Measurements from ENCODE around the gene CDK5R2.

CDK5R2 gene

DNA sequence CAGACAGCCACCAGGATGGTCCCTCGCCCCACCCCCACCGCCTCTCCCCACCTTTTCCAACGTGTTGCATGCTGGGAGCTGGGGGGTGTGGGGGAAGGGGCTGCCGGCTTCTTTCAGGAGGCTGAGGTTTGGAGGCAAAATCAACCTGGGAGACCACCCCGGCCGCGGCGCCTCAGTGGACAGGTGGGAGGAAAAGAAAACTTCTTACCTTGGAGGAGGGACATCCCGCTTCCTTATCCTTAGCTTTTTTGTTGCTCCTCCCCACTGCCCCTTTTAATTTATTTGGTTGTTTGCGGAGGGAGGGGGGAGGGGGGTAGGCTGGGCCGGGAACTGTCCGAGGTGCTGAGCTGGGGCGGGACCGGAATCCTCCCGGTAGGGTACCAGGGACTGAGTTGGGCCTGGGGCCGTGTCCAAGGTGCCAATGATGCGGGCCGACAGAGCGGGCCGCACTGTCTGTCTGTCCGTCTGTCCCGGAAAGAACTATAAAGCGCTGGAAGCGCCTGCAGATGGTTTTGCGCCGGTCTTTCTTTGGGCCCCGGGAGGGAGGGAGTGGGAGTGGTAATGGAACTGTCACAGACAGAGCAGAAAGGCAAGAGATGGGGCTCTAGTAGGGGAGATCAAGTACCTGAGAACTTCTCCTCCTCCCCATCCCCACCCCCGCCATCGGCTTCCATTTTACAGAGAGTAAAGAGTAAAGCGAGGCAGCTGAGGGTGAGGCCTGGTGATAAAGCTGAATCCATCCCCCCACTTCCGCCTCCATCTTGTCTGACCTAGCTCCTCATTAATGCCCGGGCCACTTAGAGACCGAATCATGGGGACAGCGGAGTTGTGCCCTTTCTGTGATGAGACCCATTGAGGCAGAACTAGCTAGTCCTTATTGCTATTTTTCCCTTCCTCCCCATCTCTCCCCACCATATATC, 2.4 kb downstream of the CDK5R2 start:
- DNase-seq (ENCODE audit: low read depth) = no peak

DNA sequence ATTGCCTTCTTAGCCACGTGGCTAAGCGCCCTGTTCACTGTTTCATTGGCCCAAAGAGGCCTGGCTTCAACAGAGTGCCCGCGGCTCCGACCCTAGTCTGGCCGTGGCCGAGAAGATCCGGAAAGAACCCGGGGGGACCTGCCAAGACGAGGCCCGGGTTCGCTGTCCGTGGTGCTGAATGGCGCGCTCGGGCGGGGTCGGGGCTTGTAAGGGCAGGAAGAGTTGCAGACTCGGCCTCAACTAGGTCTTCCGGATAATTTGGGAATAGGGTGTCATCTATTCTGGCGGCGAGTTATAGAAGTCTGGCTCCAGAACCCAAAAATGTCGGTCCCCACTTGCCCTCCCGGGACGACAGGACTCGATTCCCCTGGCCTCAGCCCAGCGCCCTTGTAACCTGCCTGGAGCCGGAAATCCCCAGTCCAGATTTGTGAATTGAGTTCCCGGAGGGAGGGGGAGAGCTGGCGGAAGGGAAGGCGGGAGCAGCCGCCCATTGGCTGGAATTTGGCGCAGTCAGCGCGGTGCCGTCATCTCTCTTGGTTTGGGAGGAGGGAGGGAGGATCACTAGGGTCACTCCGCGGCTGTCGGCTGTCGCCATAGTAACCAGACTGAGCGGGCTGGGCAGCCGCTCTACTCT, 3.5 kb downstream of the CDK5R2 start:
- no peak for DNase-seq (ENCODE audit: low read depth)

DNA sequence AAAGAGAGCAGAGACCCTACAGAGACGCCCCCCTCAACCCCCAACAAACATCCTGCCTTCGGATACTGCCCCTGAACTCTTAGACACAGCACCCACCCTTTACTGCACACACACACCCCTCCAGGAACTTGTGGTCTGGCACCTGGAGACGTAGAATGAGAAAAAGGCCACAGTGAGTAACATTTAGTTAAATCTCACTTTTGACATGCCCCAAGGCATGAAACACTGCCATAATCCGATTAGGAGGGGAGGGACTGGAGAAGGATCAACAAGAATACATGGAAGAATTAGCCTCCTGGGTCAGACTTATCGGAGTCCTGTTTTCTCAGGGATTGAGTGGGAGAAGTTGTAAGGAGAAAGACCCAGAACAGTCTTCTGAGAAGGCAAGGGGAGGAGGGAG, 4.1 kb downstream of the CDK5R2 start:
- DNase-seq (ENCODE audit: low read depth) = no peak

DNA sequence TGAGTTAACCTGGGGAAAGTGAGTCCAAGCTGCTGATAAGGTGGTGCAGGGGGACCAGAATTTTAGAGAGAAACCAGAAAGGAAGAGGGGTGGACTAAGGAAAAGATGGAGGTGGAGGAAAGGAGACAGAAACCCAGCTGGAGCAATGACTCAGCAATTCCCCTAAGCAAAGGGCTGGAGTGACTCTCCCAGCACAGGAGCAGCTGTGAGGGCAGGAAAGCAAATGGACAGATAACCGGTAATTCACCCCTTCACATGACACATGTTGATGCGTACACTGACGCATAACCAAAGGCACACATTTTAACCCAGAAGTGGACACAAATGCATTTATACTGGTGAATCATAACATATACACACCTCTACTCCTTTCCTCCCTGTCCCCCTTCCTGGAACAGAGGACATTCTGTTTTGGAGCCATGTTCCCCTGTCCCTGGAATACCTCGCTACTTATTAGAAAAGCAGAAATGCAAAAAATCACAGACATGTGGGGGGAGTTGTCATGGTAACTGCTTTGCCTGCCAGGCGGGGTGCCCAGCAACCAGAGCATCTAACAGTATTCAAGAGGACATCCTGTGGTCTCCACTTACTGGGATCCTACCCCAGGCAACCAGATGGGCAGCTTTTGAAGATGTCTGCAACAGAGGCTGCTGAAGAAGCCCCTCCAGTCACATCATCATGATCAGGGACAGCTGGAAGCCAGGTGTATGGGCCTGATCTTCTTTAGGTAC, 4.7 kb downstream of the CDK5R2 start:
- DNase-seq (ENCODE audit: low read depth) = no peak

DNA sequence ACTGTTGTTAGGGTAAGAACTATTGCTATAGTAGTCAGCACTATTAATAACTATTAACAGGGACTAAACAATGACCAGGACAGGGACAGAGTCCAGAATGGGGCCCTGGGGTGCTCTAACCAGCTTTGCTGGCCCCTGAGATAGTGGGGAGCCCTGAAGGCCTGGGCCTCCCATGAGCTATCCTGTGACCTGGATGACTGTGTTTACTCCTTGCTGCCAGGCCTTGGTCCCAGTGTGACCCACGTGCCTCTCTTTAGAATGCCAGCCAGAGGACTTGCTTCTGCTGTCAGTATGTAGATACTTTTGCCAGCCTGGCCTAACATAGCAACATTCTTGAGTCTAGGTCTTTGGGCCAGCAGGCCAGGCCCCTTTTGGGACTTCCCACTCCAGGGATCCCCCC, 11.4 kb downstream of the CDK5R2 start:
- no peak for DNase-seq (ENCODE audit: low read depth)

DNA sequence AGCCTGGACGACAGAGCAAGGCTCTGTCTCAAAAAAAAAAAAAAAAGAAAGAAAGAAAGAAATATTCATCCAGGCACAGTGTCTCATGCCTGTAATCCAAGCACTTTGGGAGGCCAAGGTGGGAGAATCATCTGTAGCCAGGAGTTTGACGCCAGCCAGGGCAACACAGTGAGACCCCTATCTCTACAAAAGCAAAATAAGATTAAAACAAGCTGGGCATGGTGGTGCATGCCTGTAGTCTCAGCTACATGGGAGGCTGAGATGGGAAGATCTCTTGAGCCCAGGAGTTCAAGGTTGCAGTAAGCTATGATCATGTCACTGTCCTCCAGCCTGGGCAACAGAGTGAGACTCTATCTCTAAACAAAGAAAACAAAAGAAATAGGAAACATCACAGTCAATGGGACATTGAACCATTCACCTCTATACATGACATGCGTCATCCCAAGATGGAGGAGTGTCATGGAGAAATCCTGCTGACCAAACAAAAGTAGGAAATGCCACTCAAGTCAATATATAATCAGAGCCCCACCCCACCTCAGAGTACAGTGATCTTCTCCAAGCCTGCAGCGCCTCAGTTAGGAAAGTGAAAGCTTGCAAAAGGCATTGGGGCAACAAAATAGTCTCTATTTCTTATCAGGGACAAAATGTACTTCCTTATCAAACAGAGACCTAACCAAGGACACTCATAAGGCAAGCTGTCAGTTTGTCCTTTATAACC, 15.8 kb downstream of the CDK5R2 start:
- DNase-seq (ENCODE audit: low read depth) = no peak

DNA sequence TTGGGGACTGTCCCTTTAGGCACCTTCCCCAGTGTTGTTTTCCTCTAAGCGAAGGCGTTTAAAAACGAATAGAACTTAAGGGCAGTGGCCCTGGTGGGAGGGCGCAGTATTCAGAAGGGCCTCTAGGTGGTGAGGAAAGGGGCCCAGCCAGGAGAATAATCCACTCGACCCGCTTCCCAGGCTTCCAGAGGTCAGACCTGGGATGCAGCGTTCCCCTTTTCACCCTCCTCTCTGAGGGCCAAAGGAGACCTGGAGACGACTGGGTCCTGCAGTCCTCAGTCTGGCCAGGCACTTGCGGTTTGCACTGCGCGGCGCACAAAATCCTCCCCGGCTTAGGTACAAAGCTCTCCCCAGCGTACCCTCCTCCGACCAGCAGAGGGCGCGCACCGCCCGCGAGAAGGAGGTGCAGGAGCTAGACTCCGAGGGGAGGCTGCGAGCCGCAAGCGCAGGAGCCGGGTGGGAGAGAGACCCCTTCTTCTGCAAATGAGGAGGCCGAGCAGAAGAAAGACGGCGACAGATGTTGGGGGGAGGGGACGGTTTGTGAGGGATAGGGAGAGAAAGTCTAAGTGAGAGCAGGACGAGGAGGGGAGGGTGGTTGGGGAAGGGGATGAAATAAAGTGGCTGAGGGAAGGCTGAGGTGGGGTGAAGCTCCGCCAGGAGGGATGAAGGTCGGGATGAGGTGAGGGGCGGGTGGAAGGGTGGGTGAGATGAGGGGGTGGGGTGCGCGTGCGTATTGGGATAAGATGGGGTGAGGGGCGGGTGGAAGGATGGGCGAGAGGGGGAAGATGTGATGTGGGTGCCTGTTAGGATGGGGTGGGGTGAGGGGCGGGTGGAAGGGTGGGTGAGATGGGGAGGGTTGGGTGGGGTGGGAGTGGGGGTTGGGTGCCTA, 20.6 kb downstream of the CDK5R2 start:
- DNase-seq (ENCODE audit: low read depth) = peak; percentile 74

DNA sequence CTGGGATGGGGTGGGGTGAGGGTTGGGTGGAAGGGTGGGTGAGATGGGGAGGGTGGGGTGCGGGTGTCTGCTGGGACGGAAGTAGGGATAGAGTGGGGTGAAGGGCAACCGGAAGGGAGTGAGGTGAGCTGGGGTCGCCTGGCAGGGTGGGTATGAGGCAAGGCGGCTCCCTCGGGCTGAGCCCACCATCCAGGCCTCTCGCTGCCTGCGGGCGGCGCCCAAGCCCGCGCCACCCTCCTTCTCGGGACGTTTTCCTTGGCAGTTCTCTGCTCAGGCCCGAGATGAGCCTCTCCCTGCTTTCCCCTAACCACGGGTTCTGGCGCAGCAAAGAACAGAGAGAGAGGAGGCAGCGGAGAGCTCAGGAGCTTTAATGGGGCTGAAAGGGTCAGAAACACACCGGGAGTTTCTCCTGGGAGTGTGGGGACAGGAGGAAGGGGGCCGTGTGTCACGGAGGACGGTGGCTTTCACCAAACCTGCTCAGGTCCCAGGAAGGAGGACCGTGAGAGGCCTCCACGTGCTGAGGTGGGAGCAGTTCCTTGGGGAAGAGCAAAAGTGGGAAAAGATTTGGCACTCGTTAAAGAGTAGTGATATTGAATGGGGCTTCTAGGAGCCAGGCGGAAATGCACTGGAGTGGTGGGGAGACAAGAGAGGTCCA, 21.4 kb downstream of the CDK5R2 start:
- DNase-seq (ENCODE audit: low read depth) = no peak

DNA sequence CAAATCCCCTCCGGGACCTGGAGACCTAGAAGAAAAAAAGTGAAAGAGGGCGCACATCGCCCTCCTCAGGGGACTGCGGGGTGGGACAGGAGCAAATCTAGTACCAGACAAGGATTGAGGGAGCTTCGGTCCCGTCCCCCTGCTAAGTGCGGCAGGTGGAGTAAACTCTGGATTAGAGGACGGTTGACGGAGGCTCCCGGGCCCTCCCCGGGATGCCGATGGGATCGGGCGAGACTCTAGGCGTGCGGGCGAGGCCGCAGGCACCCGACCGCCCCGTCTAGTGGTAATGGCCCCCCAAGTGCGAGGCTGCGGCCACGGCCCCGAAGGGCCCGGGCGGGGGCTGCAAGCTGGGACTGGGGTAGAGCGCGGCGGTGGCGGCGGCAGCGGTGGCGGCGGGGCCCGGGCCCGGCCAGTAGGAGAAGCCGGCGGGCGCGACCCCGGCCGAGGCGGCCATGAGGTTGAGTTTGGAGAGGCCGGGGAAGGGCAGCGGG, 22.0 kb downstream of the CDK5R2 start:
- no peak for DNase-seq (ENCODE audit: low read depth)

DNA sequence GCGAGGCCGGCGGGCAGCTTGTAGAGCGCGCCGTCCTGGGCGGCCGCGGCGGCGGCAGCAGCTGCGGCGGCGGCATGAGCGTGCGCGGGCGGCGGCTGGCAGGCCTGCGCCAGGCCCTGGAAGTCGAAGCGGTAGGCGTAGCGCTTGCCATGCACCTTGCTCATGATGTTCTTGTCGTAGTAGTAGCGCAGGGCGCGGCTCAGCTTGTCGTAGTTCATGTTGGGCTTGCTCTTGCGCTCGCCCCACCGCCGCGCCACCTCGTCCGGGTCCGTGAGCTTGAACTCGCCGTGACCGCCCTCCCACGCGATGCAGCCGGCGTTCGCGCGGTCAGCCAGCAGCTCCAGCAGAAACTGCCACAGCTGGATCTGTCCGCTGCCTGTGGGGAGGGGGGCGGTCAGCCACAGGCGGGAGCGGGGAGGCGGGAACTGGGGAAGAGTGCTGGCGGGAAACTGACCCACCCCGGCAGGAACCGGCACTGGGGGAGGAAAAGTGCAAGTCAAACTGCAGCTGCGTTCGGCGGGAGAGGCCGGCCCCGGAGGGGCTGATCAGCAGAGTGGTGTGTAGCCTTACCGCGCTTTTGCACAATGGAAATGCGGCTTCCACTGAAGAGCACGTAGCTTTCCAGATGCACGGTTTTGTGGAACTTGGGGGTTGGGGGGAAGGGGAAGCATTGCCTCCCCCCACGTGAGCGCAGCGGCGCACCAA, 22.6 kb downstream of the CDK5R2 start:
- DNase-seq (ENCODE audit: low read depth) = no peak

DNA sequence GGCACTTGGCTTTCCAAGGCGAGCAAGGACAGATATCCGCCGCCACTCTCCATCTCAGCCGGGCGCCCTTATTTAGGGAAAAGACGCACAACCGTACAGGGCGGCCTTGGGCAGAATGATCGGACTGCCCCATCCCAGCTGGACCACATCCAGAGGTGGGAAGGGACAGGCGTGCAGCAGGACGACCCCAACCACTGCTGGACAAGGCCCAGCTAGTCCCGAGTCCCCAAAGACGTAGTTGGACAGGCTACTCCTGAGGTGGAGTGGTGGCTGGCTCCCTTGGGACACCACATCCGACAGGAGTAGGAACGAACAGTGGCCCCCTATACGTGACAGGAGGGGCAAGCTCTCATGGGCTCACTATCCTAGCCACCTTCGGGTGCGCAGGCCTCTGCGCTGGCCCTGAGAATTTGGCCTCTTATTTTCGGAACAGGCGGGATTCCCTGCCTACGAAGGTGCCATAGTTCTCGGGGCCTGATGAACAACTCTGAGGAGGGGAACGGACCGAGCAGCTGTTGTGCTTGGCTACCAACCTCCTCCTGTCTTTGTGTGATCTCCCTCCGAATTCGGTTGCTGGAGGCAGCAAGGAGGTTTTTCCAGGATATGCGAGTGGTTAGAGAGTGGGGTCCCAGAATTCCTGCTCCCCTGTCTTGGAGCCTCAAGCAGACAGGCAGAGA, 23.3 kb downstream of the CDK5R2 start:
- DNase-seq (ENCODE audit: low read depth) = no peak

DNA sequence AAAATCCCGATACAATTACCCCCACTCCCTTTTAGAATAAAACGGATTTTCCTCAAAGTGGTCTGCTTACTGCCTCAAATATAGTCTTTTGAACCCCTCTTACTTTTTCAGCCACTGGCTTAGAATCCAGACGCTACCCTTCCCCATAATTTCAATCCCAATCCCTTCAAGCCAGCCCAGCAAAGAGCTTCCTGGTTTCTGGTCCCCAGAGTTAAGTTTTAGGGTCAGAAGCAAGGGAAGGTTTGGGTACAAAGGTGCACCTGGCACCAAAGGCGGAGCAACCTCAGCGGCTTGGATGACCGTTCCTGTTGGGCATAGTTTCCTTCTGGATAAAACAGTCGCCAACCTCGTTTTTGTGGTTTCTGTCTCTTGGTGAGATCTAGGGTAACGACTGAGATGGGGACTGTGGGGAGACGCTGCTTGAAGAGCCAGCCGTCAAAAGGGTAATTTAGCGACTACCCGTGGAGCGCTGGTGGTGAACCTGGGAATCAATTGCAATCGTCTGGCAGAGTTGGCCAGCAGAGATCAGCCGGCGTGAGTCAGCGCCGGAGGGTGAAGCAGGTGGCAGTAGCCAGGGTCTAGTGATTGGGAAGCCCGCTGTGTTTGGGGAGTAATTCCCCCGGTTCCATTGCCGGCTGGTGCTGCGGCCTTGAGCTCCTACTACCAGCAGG, 23.9 kb downstream of the CDK5R2 start:
- DNase-seq (ENCODE audit: low read depth) = no peak

DNA sequence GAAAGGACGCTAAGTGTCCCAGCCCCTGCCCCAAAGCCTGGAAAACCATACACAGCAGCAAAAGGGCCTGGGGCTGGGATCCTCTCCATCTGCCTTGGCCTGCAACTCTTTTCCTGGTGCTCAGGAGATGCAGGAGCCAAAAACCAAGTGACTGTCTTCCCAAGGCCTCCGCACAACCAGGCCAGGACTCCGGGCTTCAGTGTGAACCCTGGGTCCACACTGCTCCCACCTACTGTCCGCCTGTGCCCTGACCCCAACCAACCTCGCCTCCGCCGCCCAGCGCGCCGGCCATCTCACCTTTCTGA, 24.4 kb downstream of the CDK5R2 start:
- no peak for DNase-seq (ENCODE audit: low read depth)

DNA sequence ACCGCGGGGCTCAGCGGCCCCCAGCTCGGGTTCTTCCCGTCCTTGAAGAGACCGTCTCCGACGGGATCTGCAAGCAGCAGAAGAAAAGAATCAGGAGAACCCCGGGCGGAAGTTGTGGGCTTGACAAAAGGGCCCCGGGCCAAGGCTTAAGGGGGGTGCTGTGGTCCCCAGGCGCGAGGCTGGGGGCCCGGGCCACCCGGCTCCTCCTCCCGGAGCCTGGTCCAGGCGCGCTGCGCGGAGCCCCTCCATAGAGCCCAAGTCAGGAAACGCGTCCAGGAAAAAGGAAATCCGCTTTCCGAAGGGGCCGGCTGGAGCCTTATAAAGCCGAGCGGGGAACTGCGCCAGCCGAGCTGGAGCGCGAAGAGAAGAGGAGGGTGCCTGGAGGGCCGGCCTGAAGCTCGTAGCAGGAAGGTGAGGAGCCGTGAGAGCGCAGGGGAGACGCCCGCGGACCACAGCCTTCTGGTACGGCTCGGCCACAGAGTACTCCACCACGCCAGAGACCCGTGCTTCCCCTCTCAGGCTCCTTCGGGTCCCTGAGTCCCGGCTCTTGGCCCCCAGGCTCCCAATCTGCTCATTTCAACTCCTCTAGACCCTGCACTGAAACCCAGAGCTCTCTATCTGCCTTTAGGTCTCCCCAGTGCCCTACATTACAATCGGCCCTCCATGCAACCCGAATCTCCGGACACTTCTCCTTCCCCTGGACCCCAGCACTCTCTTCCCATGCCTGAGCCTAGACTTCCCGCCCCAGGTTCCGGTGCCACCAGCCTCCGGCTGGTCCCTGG, 25.0 kb downstream of the CDK5R2 start:
- DNase-seq (ENCODE audit: low read depth) = no peak

DNA sequence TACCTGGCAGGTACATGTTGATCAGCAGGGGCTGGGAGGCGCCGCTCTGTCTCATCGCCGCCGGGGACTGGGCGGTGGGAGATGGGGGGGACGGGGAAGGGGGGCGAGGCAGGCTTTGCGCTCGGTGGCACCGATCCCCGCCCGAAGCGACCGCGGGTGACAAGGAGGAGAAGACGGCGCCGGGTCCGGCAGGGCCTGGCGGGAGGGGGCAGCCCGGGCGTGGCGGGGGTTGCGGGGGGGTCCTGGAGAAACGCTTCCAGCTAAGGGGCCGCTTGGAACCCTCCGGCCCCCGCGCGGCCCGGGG, 25.5 kb downstream of the CDK5R2 start, which contains the start of gene FEV:
FEV (minus strand) TSS at position 164 of the 304 bp plus-strand sequence; CDS start at position 55, 109 bp downstream.
- no peak for DNase-seq (ENCODE audit: low read depth)

DNA sequence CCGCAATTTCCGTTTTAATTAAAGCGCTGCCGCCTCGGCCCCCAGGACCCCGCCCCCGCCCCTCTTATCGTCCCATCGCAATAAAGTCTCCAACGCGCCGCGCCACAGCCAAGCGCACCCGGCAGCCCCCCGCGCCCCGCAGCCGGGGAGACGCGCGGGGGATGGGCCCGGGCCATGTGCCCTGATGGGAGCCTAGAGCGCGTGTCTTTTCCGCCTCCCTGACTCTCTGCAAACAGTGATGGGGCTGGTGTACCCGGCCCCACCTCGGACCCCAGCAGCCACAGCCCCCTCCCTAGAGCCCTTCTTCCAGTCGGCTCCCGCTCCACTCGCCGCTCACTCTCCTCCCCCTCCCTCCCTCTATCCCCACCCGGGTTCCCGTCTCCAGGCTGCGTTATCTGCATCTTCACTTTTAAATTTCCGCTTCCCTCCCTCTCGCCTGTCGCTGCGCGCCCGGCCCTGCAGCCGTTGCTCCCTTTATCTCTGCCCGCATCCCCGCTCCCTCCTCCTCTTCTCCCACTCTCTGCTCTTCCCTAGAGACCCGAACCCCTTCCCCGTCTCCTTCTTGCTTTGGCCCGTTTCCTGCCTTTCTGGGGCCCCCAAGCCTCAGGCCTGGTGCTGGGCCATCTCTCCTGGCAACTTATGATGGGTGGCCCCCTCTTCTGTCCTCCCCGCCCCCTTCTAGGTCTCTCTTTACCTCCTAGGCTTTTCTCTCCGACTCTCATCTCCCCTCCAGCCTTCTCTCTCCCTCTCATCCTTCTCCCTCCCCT, 26.0 kb downstream of the CDK5R2 start:
- no peak for DNase-seq (ENCODE audit: low read depth)

DNA sequence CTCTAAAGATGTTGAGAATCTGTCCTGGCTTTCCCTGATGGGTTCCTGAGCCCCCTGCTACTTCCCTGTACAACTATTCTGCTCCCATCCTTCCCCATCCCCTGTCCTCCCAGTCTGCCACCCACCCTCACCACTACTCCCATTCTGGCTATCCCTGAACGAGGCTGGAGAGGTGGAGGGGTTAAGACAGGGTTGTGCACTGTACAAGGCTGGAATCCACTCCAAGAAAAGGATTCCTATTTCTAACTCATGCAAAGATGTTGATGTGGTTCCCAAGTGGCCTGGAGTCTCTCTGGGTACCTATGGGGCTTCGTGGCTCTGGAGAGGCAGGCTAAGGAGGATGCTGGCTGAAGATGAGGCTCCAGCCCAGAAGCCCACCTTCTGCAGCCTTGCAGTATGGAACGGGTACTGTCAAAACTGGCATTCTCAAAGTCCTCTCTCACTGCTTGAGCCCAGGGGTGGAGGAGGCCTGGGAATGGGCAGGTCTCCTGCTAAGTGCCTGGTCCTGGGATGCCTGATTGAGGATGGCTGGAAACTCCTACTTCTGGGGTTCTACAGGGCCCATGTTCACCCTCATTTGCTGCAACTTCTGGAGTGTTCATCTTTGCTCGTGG, 26.8 kb downstream of the CDK5R2 start:
- DNase-seq (ENCODE audit: low read depth) = no peak
